B cell (primary cell): ENCODE data around the gene SLC25A39.

Experiments used
- CTCF ChIP-seq: fragments of 200-600 bp; IDR thresholded peaks from one replicate; pipeline ENCODE4 v1.8.0; 2022; ENCODE audit warnings: antibody characterized with exemption, mild to moderate bottlenecking
- EZH2 ChIP-seq: IDR thresholded peaks from 2 replicates; pipeline ENCODE4 v1.6.1; 2012; ENCODE audit warnings: borderline replicate concordance, low read depth, mild to moderate bottlenecking, moderate library complexity, low read length; ENCODE audit not compliant: insufficient read depth, poor library complexity, severe bottlenecking

GRCh38 chr17:44354582-44355561, 30.2 kb upstream of the SLC25A39 start:
- TF ChIP-seq EZH2: no peak
- TF ChIP-seq CTCF: peak; percentile 73
